ENCODE data around the gene JMJD1C. TPM values are rescaled to one million over a fixed set of nuclear protein-coding genes. Genes with fewer than 3 reads are reported as not detected.
"Not testable (repeated sequence)": the region's sequence is repeated elsewhere in the genome, so short reads cannot be mapped to it uniquely, and the experiment has no call there.

JMJD1C gene
- total RNA-seq, 1 experiment from 2014 or later, result 57.9 TPM

DNA sequence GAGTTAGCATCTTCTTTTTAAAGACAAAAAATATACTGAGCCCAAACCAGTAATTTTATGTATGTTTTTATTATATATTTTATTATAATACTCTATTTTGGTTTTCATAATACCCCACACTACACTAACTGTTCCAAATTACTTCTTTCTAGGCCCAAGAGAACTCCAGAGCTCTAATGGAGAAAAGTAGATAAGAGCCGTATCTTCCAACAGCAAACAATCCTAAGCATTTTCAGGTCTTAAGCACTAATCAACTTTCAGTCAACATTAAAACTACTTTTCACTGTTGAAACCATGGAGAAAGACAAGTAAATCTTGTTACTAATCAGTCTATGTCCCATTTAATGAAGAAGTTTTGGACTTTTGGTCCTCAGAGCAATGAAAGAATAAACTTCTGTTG is 55.1 kb downstream of the JMJD1C start:
- DNase-seq (ENCODE audit: low read depth), result no peak

GRCh38 chr10:63409465-63410027 is 56.2 kb downstream of the JMJD1C start:
- DNase-seq (ENCODE audit: low read depth), result no peak

- DNase-seq (ENCODE audit: low read depth), result no peak
Measured at GRCh38 chr10:63407136-63407662, 58.6 kb downstream of the JMJD1C start.

- no peak for DNase-seq (ENCODE audit: low read depth)
Measured at GRCh38 chr10:63396133-63396761, 69.5 kb downstream of the JMJD1C start.

- DNase-seq (ENCODE audit: low read depth), result no peak
Measured at GRCh38 chr10:63393050-63393449, 72.7 kb downstream of the JMJD1C start.

- no peak for DNase-seq (ENCODE audit: low read depth)
Measured at GRCh38 chr10:63392224-63392623, 73.6 kb downstream of the JMJD1C start.

GRCh38 chr10:63391812-63392211 is 74.0 kb downstream of the JMJD1C start:
- DNase-seq (ENCODE audit: low read depth), result no peak

DNA sequence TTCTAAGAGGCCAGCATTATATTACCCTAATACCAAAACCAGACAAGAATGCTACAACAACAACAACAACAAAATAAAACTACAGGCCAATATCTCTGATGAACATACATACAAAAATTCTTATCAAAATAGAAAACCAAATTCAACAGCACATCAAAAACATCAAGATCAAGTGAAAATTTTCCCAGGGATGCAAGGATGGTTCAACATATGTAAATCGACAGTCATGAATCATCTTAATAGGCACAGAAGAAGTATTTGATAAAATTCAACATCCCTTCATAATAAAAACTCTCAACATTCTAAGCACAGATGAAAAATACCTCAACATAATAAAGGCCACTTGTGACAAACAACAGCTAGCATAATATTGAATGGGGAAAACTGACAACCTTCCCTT is 75.3 kb downstream of the JMJD1C start:
- no peak for DNase-seq (ENCODE audit: low read depth)

GRCh38 chr10:63388421-63389031 is 77.3 kb downstream of the JMJD1C start:
- no peak for DNase-seq (ENCODE audit: low read depth)

- no peak for DNase-seq (ENCODE audit: low read depth)
Measured at GRCh38 chr10:63385254-63385653, 80.5 kb downstream of the JMJD1C start.

DNA sequence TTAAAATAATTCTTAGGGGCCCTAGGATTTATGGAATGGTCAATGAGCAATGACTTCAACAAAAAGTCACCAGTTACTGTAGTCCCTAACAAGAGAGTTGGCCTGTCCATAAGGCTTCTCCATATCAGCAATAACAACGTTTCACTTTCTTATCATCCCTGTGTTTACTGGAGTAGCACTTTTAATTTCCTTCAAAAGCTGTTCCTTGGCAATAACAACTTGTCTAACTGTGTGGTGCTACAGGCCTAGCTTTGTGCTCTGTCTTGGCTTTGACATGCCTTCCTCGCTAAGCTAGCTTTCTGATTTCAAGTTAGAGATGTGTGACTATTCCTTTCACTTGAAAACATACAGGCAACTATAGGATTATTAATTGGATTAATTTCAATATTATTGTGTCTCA is 81.1 kb downstream of the JMJD1C start:
- no peak for DNase-seq (ENCODE audit: low read depth)

- DNase-seq (ENCODE audit: low read depth), result no peak
Measured at GRCh38 chr10:63384001-63384400, 81.8 kb downstream of the JMJD1C start.

GRCh38 chr10:63383141-63383540 is 82.6 kb downstream of the JMJD1C start:
- DNase-seq (ENCODE audit: low read depth), result no peak

DNA sequence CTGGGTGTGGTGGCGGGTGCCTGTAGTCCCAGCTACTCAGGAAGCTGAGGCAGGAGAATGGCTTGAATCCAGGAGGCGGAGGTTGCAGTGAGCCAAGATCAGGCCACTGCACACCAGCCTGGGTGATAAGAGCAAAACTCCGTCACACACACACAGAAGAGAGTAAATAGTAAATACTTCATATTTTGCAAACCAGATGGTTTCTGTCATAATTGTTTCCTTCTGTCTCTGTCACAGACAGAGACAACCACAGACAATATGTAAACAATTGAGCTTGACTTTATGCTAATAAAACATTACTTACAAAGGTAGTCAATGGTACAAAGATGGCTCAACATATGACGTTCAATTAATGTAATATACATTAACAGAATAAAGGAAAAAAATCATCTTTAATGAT is 83.7 kb downstream of the JMJD1C start:
- DNase-seq (ENCODE audit: low read depth), result no peak

- DNase-seq (ENCODE audit: low read depth), result not testable (repeated sequence)
Measured at GRCh38 chr10:63377305-63377661, 88.5 kb downstream of the JMJD1C start.

DNA sequence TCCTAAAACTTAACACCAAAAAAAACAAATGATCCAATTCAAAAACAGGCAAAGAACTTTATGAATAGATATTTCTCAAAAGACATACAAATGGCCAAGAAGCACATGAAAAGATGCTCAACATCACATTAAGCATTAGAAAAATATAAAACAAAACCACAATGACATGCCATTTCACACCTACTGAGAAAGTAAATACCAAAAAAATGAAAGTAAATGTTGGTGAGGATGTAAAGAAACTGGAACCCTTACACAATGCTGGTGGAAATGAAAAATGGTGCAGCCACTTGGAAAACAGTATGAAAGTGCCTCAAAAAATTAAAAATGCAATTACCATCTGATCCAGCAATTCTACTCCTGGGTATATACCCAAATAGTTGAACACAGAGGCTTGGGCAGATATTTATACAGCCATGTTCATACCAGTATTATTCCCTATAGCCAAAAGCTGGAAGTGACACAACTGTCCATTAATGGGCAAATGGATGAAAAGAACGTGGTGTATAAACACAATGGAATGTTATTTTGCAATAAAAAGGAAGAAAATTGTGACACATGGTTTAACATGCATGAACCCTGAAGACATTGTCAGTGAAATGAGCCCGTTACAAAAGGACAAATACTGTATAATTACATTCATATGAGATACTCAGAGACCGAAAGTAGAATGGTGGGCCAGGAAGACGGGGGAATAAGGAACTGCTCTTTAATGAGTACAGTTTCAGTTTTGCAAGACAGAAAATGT is 89.0 kb downstream of the JMJD1C start:
- peak; percentile 4 for DNase-seq (ENCODE audit: low read depth)

DNA sequence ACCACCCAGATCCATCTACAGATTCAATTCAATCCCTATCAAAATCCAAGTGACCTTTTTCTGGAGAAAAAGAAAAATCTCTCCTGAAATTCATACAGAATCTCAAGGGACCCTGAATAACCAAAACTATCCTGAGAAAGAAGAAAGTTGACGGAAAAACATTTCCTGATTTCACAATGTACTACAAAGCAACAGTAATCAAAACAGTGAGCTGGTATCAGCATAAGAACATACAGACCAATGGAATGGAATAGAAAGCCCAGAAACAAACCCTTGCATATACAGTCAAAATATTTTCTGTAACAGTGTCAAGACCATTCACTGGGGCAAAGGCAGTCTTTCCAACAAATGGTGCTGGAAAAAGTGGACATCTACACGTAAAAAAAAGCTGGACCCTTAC is 89.9 kb downstream of the JMJD1C start:
- DNase-seq (ENCODE audit: low read depth), result no peak

DNA sequence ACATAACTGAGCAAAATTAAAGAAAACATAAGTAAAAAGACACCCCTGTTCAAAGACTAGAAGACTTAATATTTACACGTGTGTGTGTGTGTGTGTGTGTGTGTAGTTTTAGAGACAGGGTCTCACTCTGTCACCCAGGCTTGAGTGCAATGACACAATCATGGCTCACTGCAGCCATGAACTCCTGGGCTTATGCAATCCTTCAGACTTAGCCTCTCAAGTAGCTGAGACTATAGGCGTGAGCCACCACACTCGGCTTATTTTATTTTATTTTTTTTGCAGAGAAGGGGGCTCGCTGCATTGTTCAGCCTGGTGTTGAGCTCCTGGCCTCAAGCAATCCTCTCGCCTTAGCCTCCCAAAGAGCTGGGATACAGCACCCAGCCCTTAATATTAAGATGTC is 90.3 kb downstream of the JMJD1C start:
- DNase-seq (ENCODE audit: low read depth), result no peak

- DNase-seq (ENCODE audit: low read depth), result no peak
Measured at GRCh38 chr10:63374991-63375390, 90.8 kb downstream of the JMJD1C start.

DNA sequence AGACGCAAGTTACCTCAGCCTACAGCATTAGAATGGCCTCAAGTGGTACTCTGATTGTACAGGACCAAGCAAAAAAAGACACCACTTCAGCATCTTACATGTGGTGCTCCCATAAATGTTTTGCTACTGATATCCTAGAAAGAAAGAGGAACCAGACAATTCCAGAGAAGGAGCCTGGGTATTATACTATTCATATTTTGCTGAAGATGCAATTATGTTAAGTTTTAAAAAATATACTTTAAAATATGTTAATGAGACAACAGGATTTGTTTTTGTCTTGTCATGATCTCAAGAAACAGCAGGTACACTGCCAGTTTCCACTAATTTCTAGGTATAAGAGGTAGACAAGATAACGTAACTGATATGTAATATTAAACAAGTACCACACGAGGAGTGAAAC is 92.6 kb downstream of the JMJD1C start:
- DNase-seq (ENCODE audit: low read depth), result no peak

- no peak for DNase-seq (ENCODE audit: low read depth)
Measured at GRCh38 chr10:63369711-63370110, 96.1 kb downstream of the JMJD1C start.

- no peak for DNase-seq (ENCODE audit: low read depth)
Measured at GRCh38 chr10:63368365-63368764, 97.4 kb downstream of the JMJD1C start.

DNA sequence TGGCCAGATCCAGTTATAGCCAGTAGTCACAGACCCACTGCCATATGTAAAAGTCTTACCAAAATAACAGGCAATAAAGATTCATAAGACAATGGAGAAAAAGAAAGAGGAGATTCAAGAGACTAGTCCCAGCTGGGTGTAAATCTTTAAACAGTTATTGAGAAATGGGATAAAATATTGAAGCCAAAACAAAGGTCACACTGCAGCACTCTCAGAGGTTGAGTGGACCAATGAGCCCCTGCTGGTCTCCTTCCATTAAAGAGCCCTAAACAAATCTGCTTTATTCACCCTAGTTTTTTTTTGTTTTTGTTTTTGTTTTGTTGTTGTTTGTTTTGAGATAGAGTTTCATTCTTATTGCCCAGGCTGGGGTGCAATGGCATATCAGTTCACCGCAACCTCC is 98.8 kb downstream of the JMJD1C start:
- DNase-seq (ENCODE audit: low read depth), result no peak

Data from Daoy (cell line).